GM12872 (cell line): Measurements from ENCODE around the gene ZNF432.

Experiments used
- CTCF ChIP-seq: IDR thresholded peaks from 3 replicates; pipeline ENCODE4 v1.5.1; 2011; ENCODE audit warnings: low read depth, mild to moderate bottlenecking, low read length, moderate library complexity; ENCODE audit not compliant: insufficient read depth

Gene ZNF432

GRCh38 chr19:51983361-51983760 lies 65.3 kb downstream of the ZNF432 start:
- no peak for TF ChIP-seq CTCF
